Measurements from ENCODE around the gene RNF213.

RNF213 gene

DNA sequence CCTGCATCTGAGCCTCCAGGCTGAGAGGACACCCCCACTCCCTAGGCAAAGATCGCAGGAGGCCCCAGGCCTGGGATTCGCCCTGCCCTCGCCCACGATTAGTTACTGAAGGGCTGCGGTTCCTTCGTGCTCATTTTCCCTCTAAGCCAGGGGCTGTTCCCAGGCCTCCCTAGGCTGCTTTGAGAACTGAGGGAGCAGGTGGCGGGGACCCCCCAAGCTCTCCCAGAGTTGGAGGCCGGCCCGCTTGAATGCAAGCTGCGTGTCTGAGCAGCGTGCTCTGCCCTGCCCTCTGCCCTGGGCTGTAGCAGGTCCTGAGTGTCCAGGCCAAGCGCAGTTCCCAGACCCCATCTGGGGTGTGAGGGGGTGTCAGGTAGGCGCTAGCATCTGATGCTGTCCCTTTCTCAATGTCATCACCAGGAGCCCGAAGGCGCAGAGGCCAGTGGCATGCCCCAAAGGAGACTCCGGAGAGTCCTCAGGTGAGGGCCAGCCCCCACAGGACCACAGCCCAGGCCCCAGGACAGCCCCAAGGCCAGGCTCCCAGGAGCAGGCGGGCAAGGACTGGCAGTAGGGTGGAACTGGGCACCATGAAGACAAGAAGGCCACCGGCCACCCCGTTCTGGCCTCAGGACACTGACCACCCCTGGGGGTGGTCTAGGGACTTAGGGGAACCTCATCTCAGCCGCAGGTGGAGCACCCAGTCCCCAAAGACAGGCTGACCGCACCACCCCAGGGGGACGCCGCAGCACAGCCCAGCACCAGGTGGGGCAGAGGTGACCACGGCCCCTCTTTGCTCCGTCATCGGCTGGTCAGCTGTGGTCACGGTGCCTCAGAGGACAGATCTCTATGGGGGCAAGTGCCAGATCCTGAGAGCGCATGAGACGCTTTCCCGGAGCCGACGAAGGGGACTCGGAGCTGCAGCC, 169.0 kb downstream of the RNF213 start:
- Histone ChIP-seq H3K79me2 (ENCODE audit: insufficient read depth, low read length) (no peaks in the 10 kb centered on the region), H3K4me2 (ENCODE audit: low read depth, low read length, poor library complexity, severe bottlenecking) (no peak overlapping the region), H3K27me3 (ENCODE audit: insufficient read depth, low read length, poor library complexity, severe bottlenecking) (no peaks in the 10 kb centered on the region), H3K9ac (ENCODE audit: low read depth, low read length, poor library complexity, severe bottlenecking) (no peak overlapping the region), H4K20me1 (ENCODE audit: insufficient read depth, low read length, poor library complexity, severe bottlenecking) (no peaks in the 10 kb centered on the region), H3F3A (ENCODE audit: low read depth) (no peaks in the 10 kb centered on the region), H2AFZ (ENCODE audit: low read length) (no peak overlapping the region), H3K4me3 (ENCODE audit: low read length, poor library complexity, severe bottlenecking) (no peak overlapping the region), H3K36me3 (ENCODE audit: insufficient read depth, low read length) (no peaks in the 10 kb centered on the region), H3K4me1 (ENCODE audit: insufficient read depth, low read length, poor library complexity, severe bottlenecking) (peaks cover 13% of the 10 kb centered on the region), H3K9me3 (ENCODE audit: insufficient read depth, low read depth, low read length) (no peaks in the 10 kb centered on the region), H3K9me2 (replicated peaks; ENCODE audit: low read depth, low read length) (no peaks in the 10 kb centered on the region)
- TF ChIP-seq CTCF (conservative IDR thresholded peaks at IDR 0.05; ENCODE audit: low read length) (no peak), EZH2phosphoT487 (IDR thresholded peaks at IDR 0.05; ENCODE audit: borderline replicate concordance) (no peak)

GRCh38 chr17:80430446-80431245, 170.0 kb downstream of the RNF213 start:
- no peaks in the 10 kb centered on the region for H3K36me3 ChIP-seq (ENCODE audit: insufficient read depth, low read length)
- no peaks in the 10 kb centered on the region for H3K79me2 ChIP-seq (ENCODE audit: insufficient read depth, low read length)
- no peak overlapping the region for H3K4me3 ChIP-seq (ENCODE audit: low read length, poor library complexity, severe bottlenecking)
- no peak for TF ChIP-seq CTCF (conservative IDR thresholded peaks at IDR 0.05; ENCODE audit: low read length)
- TF ChIP-seq EZH2phosphoT487 (IDR thresholded peaks at IDR 0.05; ENCODE audit: borderline replicate concordance), result no peak
- no peak overlapping the region for H2AFZ ChIP-seq (ENCODE audit: low read length)
- no peaks in the 10 kb centered on the region for H4K20me1 ChIP-seq (ENCODE audit: insufficient read depth, low read length, poor library complexity, severe bottlenecking)
- no peaks in the 10 kb centered on the region for H3F3A ChIP-seq (ENCODE audit: low read depth)
- H3K4me2 ChIP-seq (ENCODE audit: low read depth, low read length, poor library complexity, severe bottlenecking), result no peak overlapping the region
- peaks cover 8% of the 10 kb centered on the region for H3K4me1 ChIP-seq (ENCODE audit: insufficient read depth, low read length, poor library complexity, severe bottlenecking)
- H3K27me3 ChIP-seq (ENCODE audit: insufficient read depth, low read length, poor library complexity, severe bottlenecking), result no peaks in the 10 kb centered on the region
- no peak overlapping the region for H3K9ac ChIP-seq (ENCODE audit: low read depth, low read length, poor library complexity, severe bottlenecking)
- no peaks in the 10 kb centered on the region for H3K9me2 ChIP-seq (replicated peaks; ENCODE audit: low read depth, low read length)
- H3K9me3 ChIP-seq (ENCODE audit: insufficient read depth, low read depth, low read length), result no peaks in the 10 kb centered on the region

DNA sequence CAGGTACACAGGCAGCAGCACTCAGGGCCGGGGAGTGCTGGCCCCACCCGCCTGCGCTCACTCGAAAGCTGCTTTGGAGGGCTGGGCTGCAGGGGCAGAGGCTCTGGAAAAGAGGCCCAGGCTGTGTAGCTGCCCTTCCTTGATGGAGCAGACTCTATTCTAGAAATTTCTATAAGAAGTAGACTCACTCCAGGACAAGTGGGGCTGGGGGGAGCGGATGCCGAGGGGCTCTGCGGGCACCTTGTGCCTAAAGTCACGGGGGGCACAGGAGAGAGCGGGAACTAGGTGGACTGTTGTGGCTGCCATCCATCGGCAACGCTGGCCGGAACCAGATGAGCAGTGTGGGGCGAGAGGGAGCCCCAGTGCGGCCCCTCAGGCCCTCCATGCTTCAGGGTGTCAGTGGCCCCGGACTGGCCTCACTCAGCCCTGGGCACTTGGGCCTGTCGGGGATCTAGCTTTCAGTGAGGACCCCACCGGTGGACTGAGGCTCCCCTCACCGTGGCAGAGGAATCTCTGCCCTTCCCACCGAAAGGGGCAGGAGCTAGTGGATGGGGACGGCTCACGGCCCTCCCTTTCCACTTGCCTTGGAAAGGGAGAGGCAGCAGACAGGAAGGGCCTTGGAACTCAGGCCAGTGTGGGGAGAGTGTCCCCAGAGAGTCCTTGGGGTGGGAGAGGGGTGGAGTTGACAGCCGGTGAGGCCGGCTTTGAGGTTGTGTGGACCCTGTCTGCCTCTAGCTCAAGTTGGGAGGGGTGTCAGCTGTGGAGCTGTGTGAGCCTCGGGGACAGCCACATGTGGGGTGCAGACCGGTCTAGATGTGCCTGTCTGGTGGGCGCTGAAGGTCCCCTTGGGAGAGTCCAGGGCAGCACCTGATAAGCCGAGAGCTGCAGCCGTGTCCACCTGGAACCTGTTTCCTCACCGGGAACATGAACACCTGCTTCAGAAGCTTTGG, 170.9 kb downstream of the RNF213 start:
- Histone ChIP-seq H3K9ac (ENCODE audit: low read depth, low read length, poor library complexity, severe bottlenecking) (no peak overlapping the region), H3K79me2 (ENCODE audit: insufficient read depth, low read length) (no peaks in the 10 kb centered on the region), H3K27me3 (ENCODE audit: insufficient read depth, low read length, poor library complexity, severe bottlenecking) (no peaks in the 10 kb centered on the region), H3F3A (ENCODE audit: low read depth) (no peaks in the 10 kb centered on the region), H3K4me2 (ENCODE audit: low read depth, low read length, poor library complexity, severe bottlenecking) (no peak overlapping the region), H4K20me1 (ENCODE audit: insufficient read depth, low read length, poor library complexity, severe bottlenecking) (no peaks in the 10 kb centered on the region), H3K9me3 (ENCODE audit: insufficient read depth, low read depth, low read length) (no peaks in the 10 kb centered on the region), H3K4me3 (ENCODE audit: low read length, poor library complexity, severe bottlenecking) (no peak overlapping the region), H2AFZ (ENCODE audit: low read length) (no peak overlapping the region), H3K4me1 (ENCODE audit: insufficient read depth, low read length, poor library complexity, severe bottlenecking) (peaks cover 6% of the 10 kb centered on the region), H3K9me2 (replicated peaks; ENCODE audit: low read depth, low read length) (no peaks in the 10 kb centered on the region), H3K36me3 (ENCODE audit: insufficient read depth, low read length) (no peaks in the 10 kb centered on the region)
- TF ChIP-seq EZH2phosphoT487 (IDR thresholded peaks at IDR 0.05; ENCODE audit: borderline replicate concordance) (no peak), CTCF (conservative IDR thresholded peaks at IDR 0.05; ENCODE audit: low read length) (no peak)
